GM10248 (cell line): ENCODE data around the gene SPTLC3.

Experiments
- CTCF ChIA-PET: fragments of 300-600 bp; sonication (Branson Sonifier 250); formaldehyde crosslinking; extraction: SDS; loops from one replicate; lab custom pipeline; 2021; ENCODE audit warnings: antibody characterized with exemption; lab: Yijun Ruan, JAX
- POLR2A ChIA-PET: fragments of 350-650 bp; sonication (Branson Sonifier 250); formaldehyde crosslinking; extraction: SDS; loops from one replicate; lab custom pipeline; 2020; ENCODE audit warnings: antibody characterized with exemption; lab: Yijun Ruan, JAX
- DNase-seq: peaks from one replicate; pipeline ENCODE4 v3.0.0; 2012; ENCODE audit errors: extremely low spot score
- CTCF ChIP-seq: IDR thresholded peaks from 2 replicates; pipeline ENCODE4 v1.5.1; 2012; ENCODE audit warnings: mild to moderate bottlenecking, low read depth; ENCODE audit errors: extremely low read depth, missing control alignments, control extremely low read depth

Gene SPTLC3

DNA sequence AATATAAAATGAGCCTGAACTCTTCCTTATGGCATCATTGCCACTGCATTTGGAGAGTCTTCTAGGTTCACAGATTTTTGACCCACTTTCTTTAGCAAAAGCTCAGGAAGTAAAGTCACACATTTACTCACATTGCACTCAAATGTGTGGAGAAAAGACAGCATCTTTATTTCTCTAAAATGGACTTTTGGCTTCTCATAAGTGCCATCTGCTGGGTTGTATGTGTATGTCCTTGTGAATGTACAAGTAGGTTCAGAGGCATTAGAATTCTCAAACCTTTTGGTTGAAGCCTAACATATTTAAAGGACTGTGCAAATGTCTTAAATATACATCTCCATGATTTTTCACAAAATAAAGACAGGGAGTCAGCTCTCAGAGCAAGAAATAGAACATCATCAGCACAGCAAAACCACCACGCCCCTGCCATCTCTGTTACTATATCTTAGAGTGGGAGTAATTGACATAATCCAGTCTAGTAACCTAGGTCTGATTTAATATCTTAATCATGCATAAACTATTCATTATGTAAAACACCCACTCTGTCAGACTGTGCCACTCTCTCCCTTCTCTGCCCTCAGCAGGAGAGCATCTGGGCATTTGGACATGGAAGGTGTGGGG is 42.2 kb upstream of the SPTLC3 start:
- ChIA-PET POLR2A (no interaction called here), CTCF (interaction anchor here (0.9 to 3.6 kb wide), 2 partner anchors 10 to 41 kb away, joined by 3 to 15 read pairs; no protein-coding TSS in a partner anchor)
- DNase-seq = no peak
- no peak for TF ChIP-seq CTCF

GRCh38 chr20:12967932-12968331 is 40.8 kb upstream of the SPTLC3 start:
- no peak for DNase-seq
- ChIA-PET POLR2A (no interaction called here), CTCF (interaction anchor here (0.7 to 3.6 kb wide), 2 partner anchors 43 to 136 kb away, joined by 4 to 15 read pairs; no protein-coding TSS in a partner anchor)
- TF ChIP-seq CTCF = no peak

DNA sequence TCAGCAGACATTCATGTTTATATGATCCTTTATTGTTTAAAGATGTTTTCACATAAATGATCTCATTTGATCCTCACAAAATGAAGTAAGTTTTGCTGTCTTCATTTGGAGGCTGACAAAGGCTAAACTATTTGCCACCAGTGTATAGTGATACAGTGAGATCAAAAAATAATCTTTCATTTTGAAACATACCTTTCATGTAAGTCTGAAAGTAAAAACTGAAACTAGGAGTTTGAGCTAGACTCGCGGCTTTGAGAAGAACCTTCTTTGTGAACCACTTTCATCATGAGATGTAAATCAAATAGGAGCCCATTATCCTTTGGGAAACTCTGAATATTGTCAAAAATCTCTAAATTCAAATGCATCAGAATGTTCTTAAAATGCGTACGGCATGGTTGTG is 40.3 kb upstream of the SPTLC3 start:
- no peak for TF ChIP-seq CTCF
- CTCF ChIA-PET = interaction anchor here (1.9 to 2.4 kb wide), 2 partner anchors 43 to 133 kb away, joined by 4 to 6 read pairs; no protein-coding TSS in a partner anchor
- POLR2A ChIA-PET = no interaction called here
- no peak for DNase-seq

DNA sequence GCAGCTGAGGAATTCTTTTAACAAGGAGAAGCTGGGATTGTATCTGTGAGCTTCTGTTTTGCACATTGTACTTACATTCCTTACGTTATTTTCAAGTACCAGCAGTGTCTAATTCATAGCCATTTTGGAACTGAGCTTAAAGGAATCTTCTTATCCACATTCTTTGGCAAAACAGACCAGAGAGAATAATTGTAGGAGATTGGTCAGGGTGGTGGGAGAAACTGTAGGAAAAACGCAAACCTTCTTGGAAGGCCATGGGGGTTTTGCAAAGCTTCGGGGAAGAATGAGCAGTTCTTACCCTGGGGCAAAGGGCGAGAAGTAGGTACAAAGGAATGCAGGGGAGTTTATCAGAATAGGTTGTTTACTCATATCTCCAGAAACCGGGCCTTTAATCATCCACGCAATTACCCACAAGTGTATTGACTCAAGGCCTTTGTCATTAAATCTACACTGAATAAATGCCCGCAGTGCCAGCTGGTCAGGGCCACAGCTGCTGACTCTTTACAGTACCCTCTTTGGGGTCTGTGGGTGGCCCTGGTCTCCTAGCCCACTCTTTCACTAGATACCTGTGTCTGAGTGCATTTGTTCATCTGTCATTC is 39.6 kb upstream of the SPTLC3 start:
- ChIA-PET CTCF (interaction anchor here (1.0 to 2.4 kb wide), 3 partner anchors 9 to 132 kb away, joined by 3 to 6 read pairs (median 4); no protein-coding TSS in a partner anchor), POLR2A (no interaction called here)
- no peak for DNase-seq
- TF ChIP-seq CTCF = no peak

DNA sequence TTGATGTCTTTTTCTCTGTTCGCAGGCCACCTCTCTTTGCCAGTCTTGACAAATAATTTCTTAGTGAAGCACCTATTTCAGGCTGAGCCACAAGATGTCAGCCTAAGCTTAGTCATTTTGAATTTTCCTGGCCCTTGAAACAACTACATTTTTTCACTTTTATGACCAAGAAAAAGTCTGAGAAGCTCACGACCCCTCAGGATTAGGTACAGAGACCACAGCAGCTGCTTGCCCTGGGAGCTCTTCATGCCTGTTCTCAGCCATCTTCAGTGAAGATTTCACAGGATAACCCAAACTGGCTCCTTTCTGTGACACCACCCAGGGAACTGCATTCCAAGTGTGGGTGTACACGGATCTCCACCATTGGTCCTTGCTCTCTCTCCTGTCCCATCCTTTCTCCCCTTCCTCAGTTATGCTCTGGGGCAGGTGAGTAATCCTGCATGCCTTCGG is 38.4 kb upstream of the SPTLC3 start:
- ChIA-PET CTCF (interaction anchor here (1.0 to 2.4 kb wide), 5 partner anchors 8 to 138 kb away, joined by 3 to 7 read pairs (median 4); no protein-coding TSS in a partner anchor), POLR2A (no interaction called here)
- DNase-seq = peak; percentile 13
- TF ChIP-seq CTCF = peak; percentile 37

DNA sequence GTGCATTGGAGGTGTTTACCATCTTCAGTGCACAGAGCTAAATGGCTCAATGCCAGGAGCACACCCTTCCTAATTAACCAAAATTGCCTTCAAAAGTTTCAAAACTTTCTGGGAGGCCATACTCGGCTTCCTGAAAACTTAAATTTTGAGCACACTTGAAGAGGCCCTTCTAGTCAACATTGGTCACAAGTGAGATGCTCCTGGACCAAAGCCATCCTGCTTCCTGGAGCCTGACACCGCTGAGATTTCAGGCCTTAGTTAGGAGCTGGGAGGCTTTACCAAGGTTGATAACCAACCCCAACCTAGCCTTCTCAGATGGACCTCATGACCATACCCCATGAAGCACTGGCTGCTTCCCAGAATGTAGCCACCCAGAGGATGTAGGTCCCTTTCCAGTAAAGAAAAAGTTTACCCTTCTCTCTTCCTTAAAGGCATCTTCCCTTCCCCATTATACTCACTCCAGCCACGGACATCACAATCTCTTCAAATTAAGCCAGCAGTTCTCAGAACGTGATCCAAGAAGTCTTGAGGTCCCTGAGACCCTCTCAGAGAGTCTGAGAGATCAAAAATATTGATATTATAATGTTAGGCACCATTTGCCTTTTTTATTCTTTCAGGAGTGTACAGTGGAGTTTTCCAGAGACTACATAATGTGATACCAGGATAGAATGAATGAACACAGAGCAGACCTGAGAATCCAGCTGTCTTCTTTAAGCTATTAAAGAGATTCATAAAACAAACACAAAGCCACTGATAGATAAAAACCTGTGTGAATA is 32.8 kb upstream of the SPTLC3 start:
- no peak for TF ChIP-seq CTCF
- no peak for DNase-seq
- POLR2A ChIA-PET = no interaction called here
- CTCF ChIA-PET = interaction anchor here (0.9 to 2.0 kb wide), 2 partner anchors 11 to 35 kb away, joined by 3 to 6 read pairs; no protein-coding TSS in a partner anchor
